Uterus (tissue), 4 donors: ENCODE measurements around the gene OR52N5. TPM values are rescaled to one million over a fixed set of nuclear protein-coding genes. Genes with fewer than 3 reads are reported as not detected.

ENCODE experiments used
- DNase-seq, 2 donors: peaks; one replicate each; pipeline ENCODE4 v3.0.0-alpha.2; 2019 to 2020
- H3K27ac ChIP-seq, 2 donors: fragments of 200-600 bp; sonication (generic); 1 replicate in 1 of 2; 2 replicates in 1 of 2; pipeline ENCODE4 v1.5.1; 2016 to 2018
- H3K27me3 ChIP-seq, 2 donors: fragments of 200-600 bp; sonication (generic); one replicate each; pipeline ENCODE4 v1.5.1; 2018 to 2019; ENCODE audit warnings: control low read depth in 1 of 2
- H3K36me3 ChIP-seq, 2 donors: fragments of 200-600 bp; sonication (generic); one replicate each; pipeline ENCODE4 v1.5.1; 2019; ENCODE audit warnings: control low read depth in 1 of 2
- H3K4me1 ChIP-seq, 2 donors: fragments of 200-600 bp; sonication (generic); one replicate each; pipeline ENCODE4 v1.5.1; 2018 to 2019; ENCODE audit warnings: control low read depth in 1 of 2
- H3K4me3 ChIP-seq, 2 donors: fragments of 200-600 bp; sonication (generic); 1 replicate in 1 of 2; 2 replicates in 1 of 2; pipeline ENCODE4 v1.5.1; 2018 to 2019; ENCODE audit warnings: mild to moderate bottlenecking in 1 of 2
- H3K9me3 ChIP-seq, 2 donors: fragments of 200-600 bp; sonication (generic); one replicate each; pipeline ENCODE4 v1.5.1; 2019; ENCODE audit warnings: control low read depth in 1 of 2
- CTCF ChIP-seq, 4 experiments: fragments of 200-600 bp in 2 of 4; fragments of 450-650 bp in 2 of 4; sonication (generic) in 2 of 4; IDR thresholded peaks; one replicate each; pipeline ENCODE4 v1.5.1; 2016 to 2019; ENCODE audit warnings: antibody characterized with exemption in 4 of 4, mild to moderate bottlenecking in 2 of 4, moderate library complexity in 1 of 4
- POLR2A ChIP-seq, 2 donors: fragments of 450-650 bp; IDR thresholded peaks; one replicate each; pipeline ENCODE4 v1.6.1; 2016; ENCODE audit warnings: antibody characterized with exemption in 2 of 2, mild to moderate bottlenecking in 1 of 2, moderate library complexity in 1 of 2
- intact Hi-C: fragments of 100-400 bp; cut with DNase I; formaldehyde crosslinking; loops from one replicate; pipeline ENCODE4 v1.15.1; 2023; ENCODE audit warnings: low total_unique reads
- total RNA-seq, 4 donors: library from RNA; depleted of rRNA in 3 of 4; stranded (reverse); fragments of >200 nt in 3 of 4; gene quantifications; one replicate each; pipeline versions ENCODE4 v1.1.0 to v1.2.4, GENCODE V29; 2014 to 2023
- donor health status: DM: yes; HTN: yes; CAD: no.

The OR52N5 gene
- total RNA-seq, 4 donors from 2014 or later: 0.14 TPM; not detected in 3

GRCh38 chr11:5803982-5804381 is 20.8 kb upstream of the OR52N5 start:
- Histone ChIP-seq H3K36me3 (no peaks in the 10 kb centered on the region), H3K4me1 (no peaks in the 10 kb centered on the region), H3K27me3 (no peaks in the 10 kb centered on the region), H3K27ac (no peak overlapping the region), H3K9me3 (no peaks in the 10 kb centered on the region), H3K4me3 (no peak overlapping the region)
- TF ChIP-seq CTCF (IDR thresholded peaks at IDR 0.05): no peak
- intact Hi-C loops: no loop called here
- DNase-seq: no peak

- TF ChIP-seq POLR2A (IDR thresholded peaks at IDR 0.05) (no peak), CTCF (IDR thresholded peaks at IDR 0.05) (no peak)
- DNase-seq: no peak
- H3K4me3 ChIP-seq: no peak overlapping the region
- H3K27ac ChIP-seq: no peak overlapping the region
- H3K9me3 ChIP-seq: no peaks in the 10 kb centered on the region
- no peaks in the 10 kb centered on the region for H3K27me3 ChIP-seq
- H3K36me3 ChIP-seq: no peaks in the 10 kb centered on the region
- no peaks in the 10 kb centered on the region for H3K4me1 ChIP-seq
- intact Hi-C loops: no loop called here
Measured at GRCh38 chr11:5796541-5796940, 13.4 kb upstream of the OR52N5 start.

DNA sequence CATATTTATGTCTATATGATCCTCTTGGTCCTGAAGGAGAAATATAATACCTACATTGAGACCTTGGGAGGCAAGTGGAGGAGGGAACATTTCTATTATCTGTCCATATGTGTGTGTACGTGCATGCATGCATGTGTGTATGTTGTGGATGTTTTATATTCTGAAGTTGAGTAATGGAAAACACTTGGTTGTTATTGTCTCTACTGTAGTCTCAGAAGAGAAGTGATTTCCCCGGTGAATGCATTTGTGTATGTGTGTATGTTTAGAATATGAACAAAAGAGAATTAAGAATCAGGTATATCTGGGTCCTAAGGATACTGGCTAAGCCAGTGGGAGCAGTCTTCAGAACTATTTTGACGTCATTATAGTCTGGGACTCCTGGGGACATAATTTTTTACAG is 8.0 kb upstream of the OR52N5 start, which contains the start of gene OR52N1:
Gene OR52N1 (minus strand): TSS at position 101 of the 400 bp plus-strand sequence. CDS start 2,449 bp downstream, outside the sequence.
- Histone ChIP-seq H3K4me1 (no peaks in the 10 kb centered on the region), H3K9me3 (no peaks in the 10 kb centered on the region), H3K4me3 (no peak within 1 kb of the TSS), H3K27ac (no peak within 1 kb of the TSS), H3K36me3 (no peaks in the 10 kb centered on the region), H3K27me3 (no peaks in the 10 kb centered on the region)
- no peak for DNase-seq
- intact Hi-C loops: no loop called here
- TF ChIP-seq POLR2A (IDR thresholded peaks at IDR 0.05) (no peak), CTCF (IDR thresholded peaks at IDR 0.05) (no peak)

- Histone ChIP-seq H3K27ac (no peak overlapping the region), H3K27me3 (no peaks in the 10 kb centered on the region), H3K36me3 (no peaks in the 10 kb centered on the region), H3K4me3 (no peak overlapping the region), H3K4me1 (no peaks in the 10 kb centered on the region), H3K9me3 (no peaks in the 10 kb centered on the region)
- intact Hi-C loops: no loop called here
- TF ChIP-seq CTCF (IDR thresholded peaks at IDR 0.05) (no peak), POLR2A (IDR thresholded peaks at IDR 0.05) (no peak)
- no peak for DNase-seq
Measured at GRCh38 chr11:5767056-5767455, 16.1 kb downstream of the OR52N5 start.

GRCh38 chr11:5753943-5754342 is 29.2 kb downstream of the OR52N5 start, which contains the start of gene OR52N4:
Gene OR52N4, plus strand, starts transcription at chr11:5754243. Its CDS starts 498 bp downstream, at chr11:5754741.
- TF ChIP-seq POLR2A (IDR thresholded peaks at IDR 0.05) (no peak), CTCF (IDR thresholded peaks at IDR 0.05) (no peak)
- Histone ChIP-seq H3K4me3 (no peak within 1 kb of the TSS), H3K9me3 (no peaks in the 10 kb centered on the region), H3K27me3 (no peaks in the 10 kb centered on the region), H3K36me3 (no peaks in the 10 kb centered on the region), H3K4me1 (no peaks in the 10 kb centered on the region), H3K27ac (no peak within 1 kb of the TSS)
- no peak for DNase-seq
- intact Hi-C loops: no loop called here
